GM12873 (cell line): ENCODE measurements around the gene LDLRAP1.

Experiments
- CTCF ChIP-seq: IDR thresholded peaks from 2 replicates; pipeline ENCODE4 v1.5.1; 2012; ENCODE audit warnings: low read depth, mild to moderate bottlenecking, moderate library complexity, low read length, control low read depth; ENCODE audit not compliant: insufficient read depth; ENCODE audit errors: missing control alignments

Gene LDLRAP1

GRCh38 chr1:25548601-25549000, 5.2 kb downstream of the LDLRAP1 start:
- no peak for TF ChIP-seq CTCF

- TF ChIP-seq CTCF = no peak
Observed at GRCh38 chr1:25549273-25550154, 6.1 kb downstream of the LDLRAP1 start.

- no peak for TF ChIP-seq CTCF
Observed at GRCh38 chr1:25550155-25550506, 6.7 kb downstream of the LDLRAP1 start.

- TF ChIP-seq CTCF = no peak
Observed at GRCh38 chr1:25550683-25551310, 7.4 kb downstream of the LDLRAP1 start.

GRCh38 chr1:25553749-25554429, 10.5 kb downstream of the LDLRAP1 start:
- TF ChIP-seq CTCF = no peak

- TF ChIP-seq CTCF = no peak
Observed at GRCh38 chr1:25554430-25554780, 11.0 kb downstream of the LDLRAP1 start.
